GM21529 (cell line): Measurements from ENCODE around the gene OGG1.
A peak's percentile ranks its signal among the peaks of the same experiment; 100 is the strongest.
"Not testable (repeated sequence)": the region's sequence is repeated elsewhere in the genome, so short reads cannot be mapped to it uniquely, and the experiment has no call there.

Source experiments
- ATAC-seq: cut with Tn5 transposase; IDR thresholded peaks from one replicate; pipeline ENCODE4 v1.9.1; 2021; ENCODE audit not compliant: unreplicated experiment

Gene OGG1

GRCh38 chr3:9760779-9761505 is 11.2 kb downstream of the OGG1 start:
- no peak for ATAC-seq

GRCh38 chr3:9761919-9762318 is 12.2 kb downstream of the OGG1 start:
- no peak for ATAC-seq

- ATAC-seq: no peak
Measured at GRCh38 chr3:9762871-9763270, 13.1 kb downstream of the OGG1 start.

- no peak for ATAC-seq
Measured at GRCh38 chr3:9765865-9766264, 16.1 kb downstream of the OGG1 start.

GRCh38 chr3:9767418-9767817 is 17.7 kb downstream of the OGG1 start:
- ATAC-seq: no peak

- ATAC-seq: no peak
Measured at GRCh38 chr3:9768141-9768775, 18.5 kb downstream of the OGG1 start.

- no peak for ATAC-seq
Measured at GRCh38 chr3:9769012-9769411, 19.3 kb downstream of the OGG1 start.

GRCh38 chr3:9769426-9770275 is 19.9 kb downstream of the OGG1 start, which contains the start of gene CAMK1:
Gene CAMK1 (minus strand): TSS chr3:9769947. CDS start chr3:9767749, 2,198 bp downstream.
- peak; percentile 79 for ATAC-seq

GRCh38 chr3:9770276-9770812 is 20.6 kb downstream of the OGG1 start:
- ATAC-seq: no peak

- not testable (repeated sequence) for ATAC-seq
Measured at GRCh38 chr3:9771007-9771406, 21.3 kb downstream of the OGG1 start.

GRCh38 chr3:9776896-9777693 is 27.3 kb downstream of the OGG1 start:
- no peak for ATAC-seq

- no peak for ATAC-seq
Measured at GRCh38 chr3:9777694-9778021, 27.9 kb downstream of the OGG1 start.

- no peak for ATAC-seq
Measured at GRCh38 chr3:9778143-9779074, 28.7 kb downstream of the OGG1 start.

- no peak for ATAC-seq
Measured at GRCh38 chr3:9779075-9779593, 29.4 kb downstream of the OGG1 start.

- ATAC-seq: peak; percentile 55
Measured at GRCh38 chr3:9779721-9780457, 30.1 kb downstream of the OGG1 start.

- ATAC-seq: no peak
Measured at GRCh38 chr3:9780458-9780812, 30.7 kb downstream of the OGG1 start.

- no peak for ATAC-seq
Measured at GRCh38 chr3:9780910-9781309, 31.2 kb downstream of the OGG1 start.

- ATAC-seq: no peak
Measured at GRCh38 chr3:9781551-9781950, 31.8 kb downstream of the OGG1 start.
